ENCODE results near the gene MPZL1.

Gene MPZL1

GRCh38 chr1:167690053-167690452 is 31.7 kb upstream of the MPZL1 start:
- no peak for TF ChIP-seq RAD21 (IDR thresholded peaks at IDR 0.05; ENCODE audit: low read depth)
- TF ChIP-seq EP300 (IDR thresholded peaks at IDR 0.05; ENCODE audit: borderline replicate concordance) = no peak
- TF ChIP-seq REST (IDR thresholded peaks at IDR 0.05; ENCODE audit: low read depth) = no peak
- no peak for TF ChIP-seq USF1 (IDR thresholded peaks at IDR 0.05)

GRCh38 chr1:167693425-167694045 is 28.2 kb upstream of the MPZL1 start:
- TF ChIP-seq FOXM1 (IDR thresholded peaks at IDR 0.05; ENCODE audit: borderline replicate concordance, low read depth) = no peak
- TF ChIP-seq USF1 (IDR thresholded peaks at IDR 0.05) = no peak
- TF ChIP-seq MAX (IDR thresholded peaks at IDR 0.05) = no peak
- TF ChIP-seq EP300 (IDR thresholded peaks at IDR 0.05; ENCODE audit: borderline replicate concordance) = no peak
- no peak for TF ChIP-seq RAD21 (IDR thresholded peaks at IDR 0.05; ENCODE audit: low read depth)
- TF ChIP-seq TCF12 (IDR thresholded peaks at IDR 0.05; ENCODE audit: low read depth) = no peak
- no peak for TF ChIP-seq REST (IDR thresholded peaks at IDR 0.05; ENCODE audit: low read depth)
- no peak for TF ChIP-seq CEBPB (IDR thresholded peaks at IDR 0.05)
- TF ChIP-seq CREB1 (IDR thresholded peaks at IDR 0.05; ENCODE audit: low read depth) = no peak
- no peak for TF ChIP-seq YY1 (IDR thresholded peaks at IDR 0.05; ENCODE audit: low read depth)
- TF ChIP-seq TAF1 (IDR thresholded peaks at IDR 0.05; ENCODE audit: low read depth) = no peak
- no peak for TF ChIP-seq EGR1 (IDR thresholded peaks at IDR 0.05)
- TF ChIP-seq NFIC (IDR thresholded peaks at IDR 0.05) = no peak
- no peak for TF ChIP-seq TEAD4 (IDR thresholded peaks at IDR 0.05)
- TF ChIP-seq ZBTB7A (IDR thresholded peaks at IDR 0.05; ENCODE audit: low read depth) = no peak

GRCh38 chr1:167694691-167695090 is 27.1 kb upstream of the MPZL1 start:
- TF ChIP-seq REST (IDR thresholded peaks at IDR 0.05; ENCODE audit: low read depth) = no peak
- no peak for TF ChIP-seq TCF12 (IDR thresholded peaks at IDR 0.05; ENCODE audit: low read depth)
- no peak for TF ChIP-seq EP300 (IDR thresholded peaks at IDR 0.05; ENCODE audit: borderline replicate concordance)
- TF ChIP-seq MAX (IDR thresholded peaks at IDR 0.05) = no peak
- no peak for TF ChIP-seq CREB1 (IDR thresholded peaks at IDR 0.05; ENCODE audit: low read depth)
- no peak for TF ChIP-seq USF1 (IDR thresholded peaks at IDR 0.05)
- no peak for TF ChIP-seq TAF1 (IDR thresholded peaks at IDR 0.05; ENCODE audit: low read depth)
- TF ChIP-seq CEBPB (IDR thresholded peaks at IDR 0.05) = no peak
- no peak for TF ChIP-seq EGR1 (IDR thresholded peaks at IDR 0.05)
- no peak for TF ChIP-seq TEAD4 (IDR thresholded peaks at IDR 0.05)
- no peak for TF ChIP-seq ZBTB7A (IDR thresholded peaks at IDR 0.05; ENCODE audit: low read depth)
- no peak for TF ChIP-seq YY1 (IDR thresholded peaks at IDR 0.05; ENCODE audit: low read depth)
- no peak for TF ChIP-seq RAD21 (IDR thresholded peaks at IDR 0.05; ENCODE audit: low read depth)
- TF ChIP-seq FOXM1 (IDR thresholded peaks at IDR 0.05; ENCODE audit: borderline replicate concordance, low read depth) = no peak
- no peak for TF ChIP-seq NFIC (IDR thresholded peaks at IDR 0.05)

- TF ChIP-seq TAF1 (IDR thresholded peaks at IDR 0.05; ENCODE audit: low read depth) = no peak
Measured at GRCh38 chr1:167695147-167695546, 26.6 kb upstream of the MPZL1 start.
